SK-N-SH (cell line): Measurements from ENCODE around the gene BABAM2. TPM values are rescaled to one million over a fixed set of nuclear protein-coding genes. Genes with fewer than 3 reads are reported as not detected.

Experiments
- CTCF ChIA-PET: fragments of 300-600, 350-600 bp; formaldehyde crosslinking; extraction: SDS; loops from one replicate; lab custom pipeline; 2021; lab: Yijun Ruan, JAX
- POLR2A ChIA-PET: fragments of 350-600 bp; sonication (Branson Sonifier 250); formaldehyde crosslinking; extraction: SDS; loops from one replicate; lab custom pipeline; 2020; ENCODE audit warnings: antibody characterized with exemption, inconsistent platforms; lab: Yijun Ruan, JAX
- DNase-seq: peaks from one replicate; pipeline ENCODE4 v3.0.0; 2012
- H2AFZ ChIP-seq: fragments of 200-600 bp; sonication (generic); 2 replicates; pipeline ENCODE4 v1.8.1; 2016; ENCODE audit warnings: antibody characterized with exemption, mild to moderate bottlenecking, low read depth
- H3F3A ChIP-seq: fragments of 200-600 bp; sonication (generic); replicated peaks from 2 replicates; pipeline ENCODE3; 2016; ENCODE audit warnings: antibody characterized with exemption, mild to moderate bottlenecking; ENCODE audit not compliant: insufficient read depth
- H3K27ac ChIP-seq, 2 experiments: fragments of 200-500 bp in 1 of 2; fragments of 200-600 bp in 1 of 2; sonication (Bioruptor generic) in 1 of 2; sonication (generic), shearing (Covaris generic) in 1 of 2; 2 replicates each; pipeline versions ENCODE4 v1.5.1 to v1.6.1; 2014 to 2016; ENCODE audit warnings: low read depth in 2 of 2, inconsistent platforms in 1 of 2, low read length in 1 of 2, mild to moderate bottlenecking in 1 of 2, mixed read lengths in 1 of 2
- H3K27me3 ChIP-seq: fragments of 200-600 bp; sonication (generic), shearing (Covaris generic); 2 replicates; pipeline ENCODE4 v1.6.1; 2016; ENCODE audit warnings: mixed run types; ENCODE audit not compliant: insufficient read depth
- H3K36me3 ChIP-seq, 2 experiments: fragments of 200-500 bp in 1 of 2; fragments of 200-600 bp in 1 of 2; sonication (Bioruptor generic) in 1 of 2; sonication (generic) in 1 of 2; replicated peaks in 1 of 2; 2 replicates each; pipeline versions ENCODE3 to v1.5.1; 2014 to 2016; ENCODE audit warnings: low read length in 1 of 2, mild to moderate bottlenecking in 1 of 2; ENCODE audit not compliant: insufficient read depth in 2 of 2, control insufficient read depth in 1 of 2
- H3K4me1 ChIP-seq, 2 experiments: fragments of 200-500 bp in 1 of 2; fragments of 200-600 bp in 1 of 2; sonication (Bioruptor generic) in 1 of 2; sonication (generic), shearing (Covaris generic) in 1 of 2; 2 replicates each; pipeline versions ENCODE4 v1.5.1 to v1.6.1; 2014 to 2016; ENCODE audit warnings: low read depth in 1 of 2, low read length in 1 of 2, mixed run types in 1 of 2; ENCODE audit not compliant: insufficient read depth in 2 of 2, control insufficient read depth in 1 of 2
- H3K4me2 ChIP-seq: fragments of 200-600 bp; sonication (generic), shearing (Covaris generic); 2 replicates; pipeline ENCODE4 v1.6.1; 2017; ENCODE audit warnings: mixed run types
- H3K4me3 ChIP-seq, 2 experiments: fragments of 200-500 bp in 1 of 2; fragments of 200-600 bp in 1 of 2; sonication (Bioruptor generic) in 1 of 2; sonication (generic), shearing (Covaris generic) in 1 of 2; 2 replicates each; pipeline versions ENCODE4 v1.5.1 to v1.8.1; 2014 to 2016; ENCODE audit warnings: low read depth in 2 of 2, inconsistent platforms in 1 of 2, low read length in 1 of 2, mild to moderate bottlenecking in 1 of 2, mixed read lengths in 1 of 2, moderate library complexity in 1 of 2
- H3K79me2 ChIP-seq: fragments of 200-600 bp; sonication (generic); 2 replicates; pipeline ENCODE4 v1.8.1; 2017; ENCODE audit warnings: mild to moderate bottlenecking; ENCODE audit not compliant: insufficient read depth
- H3K9ac ChIP-seq: fragments of 200-600 bp; sonication (generic); 2 replicates; pipeline ENCODE4 v1.6.1; 2017; ENCODE audit warnings: mixed run types
- H3K9me2 ChIP-seq: fragments of 200-600 bp; sonication (generic); 2 replicates; pipeline ENCODE4 v1.6.1; 2017; ENCODE audit warnings: mixed run types
- H3K9me3 ChIP-seq: fragments of 200-600 bp; sonication (generic); 2 replicates; pipeline ENCODE4 v1.6.1; 2017; ENCODE audit warnings: mixed run types, mild to moderate bottlenecking, moderate library complexity
- H4K20me1 ChIP-seq: fragments of 200-600 bp; sonication (generic); 2 replicates; pipeline ENCODE4 v1.6.1; 2017; ENCODE audit warnings: mild to moderate bottlenecking, mixed run types; ENCODE audit not compliant: insufficient read depth
- ELF1 ChIP-seq: IDR thresholded peaks from 2 replicates; pipeline ENCODE4 v1.4.0; 2012
- EP300 ChIP-seq, 2 experiments: IDR thresholded peaks; 2 replicates each; pipeline versions ENCODE4 v1.4.0 to v1.6.1; 2012; ENCODE audit warnings: borderline replicate concordance in 1 of 2, low read depth in 1 of 2, low read length in 1 of 2
- FOXM1 ChIP-seq: IDR thresholded peaks from 2 replicates; pipeline ENCODE4 v1.4.0; 2012; ENCODE audit warnings: low read depth, mild to moderate bottlenecking
- GABPA ChIP-seq: IDR thresholded peaks from 2 replicates; pipeline ENCODE4 v1.4.0; 2012; ENCODE audit warnings: low read depth, mild to moderate bottlenecking
- GATA2 ChIP-seq: sonication (generic); formaldehyde crosslinking; IDR thresholded peaks from 2 replicates; pipeline ENCODE4 v1.5.0; 2020; ENCODE audit warnings: mild to moderate bottlenecking, missing genetic modification reagents
- MAX ChIP-seq: IDR thresholded peaks from 2 replicates; pipeline ENCODE4 v1.4.0; 2012; ENCODE audit warnings: low read depth
- MXI1 ChIP-seq: IDR thresholded peaks from 2 replicates; pipeline ENCODE4 v1.6.1; 2012; ENCODE audit warnings: mild to moderate bottlenecking, low read depth, low read length, improper control_type of control experiment
- NRF1 ChIP-seq: IDR thresholded peaks from 2 replicates; pipeline ENCODE4 v1.6.1; 2012; ENCODE audit warnings: low read depth, mild to moderate bottlenecking, low read length
- POLR2AphosphoS5 ChIP-seq: IDR thresholded peaks from 2 replicates; pipeline ENCODE4 v1.6.1; 2012; ENCODE audit warnings: low read depth, low read length
- RAD21 ChIP-seq: IDR thresholded peaks from 2 replicates; pipeline ENCODE4 v1.6.1; 2012; ENCODE audit warnings: mild to moderate bottlenecking, low read length
- RCOR1 ChIP-seq: fragments of 150-350 bp; IDR thresholded peaks from 2 replicates; pipeline ENCODE4 v1.6.1; 2017; ENCODE audit warnings: antibody characterized with exemption, low read length
- RFX5 ChIP-seq: IDR thresholded peaks from 2 replicates; pipeline ENCODE4 v1.6.1; 2012; ENCODE audit warnings: mild to moderate bottlenecking, improper control_type of control experiment, low read length
- RXRA ChIP-seq: IDR thresholded peaks from 2 replicates; pipeline ENCODE4 v1.4.0; 2012; ENCODE audit warnings: low read depth, mild to moderate bottlenecking, borderline replicate concordance
- SIN3A ChIP-seq: IDR thresholded peaks from 2 replicates; pipeline ENCODE4 v1.6.1; 2012; ENCODE audit warnings: low read depth, mild to moderate bottlenecking, low read length, moderate library complexity, borderline replicate concordance
- SMC3 ChIP-seq: IDR thresholded peaks from 2 replicates; pipeline ENCODE4 v1.6.1; 2012; ENCODE audit warnings: low read depth, low read length, improper control_type of control experiment
- WGBS: methylation state at CpG from one replicate; pipeline ENCODE4 v1.1.6; 2017; ENCODE audit warnings: low lambda C conversion rate; 5-methylcytosine and 5-hydroxymethylcytosine counted together
- polyA plus RNA-seq, 3 experiments: library from polyadenylated mRNA; depleted of rRNA; stranded (reverse); fragments of >200 nt; gene quantifications; 2 replicates each; pipeline ENCODE4 v1.2.3, GENCODE V29; 2012
- TF ChIP-seq, protein P1 (sequence below): IDR thresholded peaks from 2 replicates; pipeline ENCODE4 v1.6.1; 2012; ENCODE audit warnings: mild to moderate bottlenecking, low read depth, low read length, moderate library complexity
- TF ChIP-seq, protein P2 (sequence below): fragments of 150-350 bp; IDR thresholded peaks from 2 replicates; pipeline ENCODE4 v1.6.1; 2016; ENCODE audit warnings: mild to moderate bottlenecking, low read depth, low read length

BABAM2 gene
- polyA plus RNA-seq, 1 of the 3 experiments (the other 2 are of a cell fraction), result 34.0 TPM

- TF ChIP-seq, protein P1, sequence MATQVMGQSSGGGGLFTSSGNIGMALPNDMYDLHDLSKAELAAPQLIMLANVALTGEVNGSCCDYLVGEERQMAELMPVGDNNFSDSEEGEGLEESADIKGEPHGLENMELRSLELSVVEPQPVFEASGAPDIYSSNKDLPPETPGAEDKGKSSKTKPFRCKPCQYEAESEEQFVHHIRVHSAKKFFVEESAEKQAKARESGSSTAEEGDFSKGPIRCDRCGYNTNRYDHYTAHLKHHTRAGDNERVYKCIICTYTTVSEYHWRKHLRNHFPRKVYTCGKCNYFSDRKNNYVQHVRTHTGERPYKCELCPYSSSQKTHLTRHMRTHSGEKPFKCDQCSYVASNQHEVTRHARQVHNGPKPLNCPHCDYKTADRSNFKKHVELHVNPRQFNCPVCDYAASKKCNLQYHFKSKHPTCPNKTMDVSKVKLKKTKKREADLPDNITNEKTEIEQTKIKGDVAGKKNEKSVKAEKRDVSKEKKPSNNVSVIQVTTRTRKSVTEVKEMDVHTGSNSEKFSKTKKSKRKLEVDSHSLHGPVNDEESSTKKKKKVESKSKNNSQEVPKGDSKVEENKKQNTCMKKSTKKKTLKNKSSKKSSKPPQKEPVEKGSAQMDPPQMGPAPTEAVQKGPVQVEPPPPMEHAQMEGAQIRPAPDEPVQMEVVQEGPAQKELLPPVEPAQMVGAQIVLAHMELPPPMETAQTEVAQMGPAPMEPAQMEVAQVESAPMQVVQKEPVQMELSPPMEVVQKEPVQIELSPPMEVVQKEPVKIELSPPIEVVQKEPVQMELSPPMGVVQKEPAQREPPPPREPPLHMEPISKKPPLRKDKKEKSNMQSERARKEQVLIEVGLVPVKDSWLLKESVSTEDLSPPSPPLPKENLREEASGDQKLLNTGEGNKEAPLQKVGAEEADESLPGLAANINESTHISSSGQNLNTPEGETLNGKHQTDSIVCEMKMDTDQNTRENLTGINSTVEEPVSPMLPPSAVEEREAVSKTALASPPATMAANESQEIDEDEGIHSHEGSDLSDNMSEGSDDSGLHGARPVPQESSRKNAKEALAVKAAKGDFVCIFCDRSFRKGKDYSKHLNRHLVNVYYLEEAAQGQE, result no peak
- TF ChIP-seq SIN3A, result no peak
- TF ChIP-seq POLR2AphosphoS5, result no peak
- TF ChIP-seq RXRA, result no peak
- TF ChIP-seq RFX5, result no peak
These were observed 388.8 kb downstream of the BABAM2 start (continued) for GRCh38 chr2:28279371-28279770.

GRCh38 chr2:28280619-28281018 is 390.1 kb downstream of the BABAM2 start:
- ChIA-PET CTCF (interaction anchor here (1.0 kb wide), 1 partner anchor 30 kb away, joined by 3 read pairs; no protein-coding TSS in a partner anchor), POLR2A (no interaction called here)
- no peak for TF ChIP-seq POLR2AphosphoS5
- TF ChIP-seq ELF1, result no peak
- no peak for TF ChIP-seq RFX5
- TF ChIP-seq MAX, result no peak
- no peak for TF ChIP-seq MXI1
- no peak for TF ChIP-seq RAD21
- TF ChIP-seq NRF1, result no peak
- TF ChIP-seq SMC3, result no peak
- TF ChIP-seq, protein P2, sequence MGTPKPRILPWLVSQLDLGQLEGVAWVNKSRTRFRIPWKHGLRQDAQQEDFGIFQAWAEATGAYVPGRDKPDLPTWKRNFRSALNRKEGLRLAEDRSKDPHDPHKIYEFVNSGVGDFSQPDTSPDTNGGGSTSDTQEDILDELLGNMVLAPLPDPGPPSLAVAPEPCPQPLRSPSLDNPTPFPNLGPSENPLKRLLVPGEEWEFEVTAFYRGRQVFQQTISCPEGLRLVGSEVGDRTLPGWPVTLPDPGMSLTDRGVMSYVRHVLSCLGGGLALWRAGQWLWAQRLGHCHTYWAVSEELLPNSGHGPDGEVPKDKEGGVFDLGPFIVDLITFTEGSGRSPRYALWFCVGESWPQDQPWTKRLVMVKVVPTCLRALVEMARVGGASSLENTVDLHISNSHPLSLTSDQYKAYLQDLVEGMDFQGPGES, result no peak
- TF ChIP-seq GATA2 (CRISPR knock-in tag), result no peak
- TF ChIP-seq RCOR1, result no peak
- no peak for TF ChIP-seq SIN3A
- no peak for TF ChIP-seq GABPA
- TF ChIP-seq EP300 (IDR thresholded peaks at IDR 0.05; ENCODE audit: borderline replicate concordance in 1 of 2, low read depth in 1 of 2, low read length in 1 of 2), result no peak
- no peak for TF ChIP-seq RXRA
- no peak for TF ChIP-seq FOXM1
- Histone ChIP-seq H3K79me2 (no peaks in the 10 kb centered on the region), H3K4me1 (peaks cover 0 to 16% of the 10 kb centered on the region in 2 experiments; a peak in 3 of 4 replicates), H3F3A (peaks cover 19% of the 10 kb centered on the region), H3K9me2 (no peaks in the 10 kb centered on the region), H3K4me3 (no peak overlapping the region), H2AFZ (no peak overlapping the region), H3K27me3 (no peaks in the 10 kb centered on the region), H3K27ac (no peak overlapping the region), H3K36me3 (no peaks in the 10 kb centered on the region), H3K9ac (no peak overlapping the region), H4K20me1 (no peaks in the 10 kb centered on the region), H3K4me2 (no peak overlapping the region), H3K9me3 (no peaks in the 10 kb centered on the region)
- WGBS, result 93% methylated on average over 4 of the region's 4 CpGs
- DNase-seq, result no peak
